Activated CD4-positive, alpha-beta T cell treated with anti-CD3 and anti-CD28 coated beads, Interleukin-2, amount 50 U/mL, for 48 hours (primary cell): ENCODE measurements around the gene STARD13.

ENCODE experiments used
- DNase-seq, 2 experiments: peaks; one replicate each; pipeline ENCODE4 v3.0.0-alpha.2; 2020

STARD13 gene

GRCh38 chr13:33109271-33109697 lies 176.3 kb downstream of the STARD13 start:
- no peak for DNase-seq

- no peak for DNase-seq
These were observed 176.9 kb downstream of the STARD13 start for GRCh38 chr13:33108620-33109019.

GRCh38 chr13:33107361-33107760 lies 178.2 kb downstream of the STARD13 start:
- no peak for DNase-seq

- no peak for DNase-seq
These were observed 178.7 kb downstream of the STARD13 start for GRCh38 chr13:33106656-33107360.

- DNase-seq, result no peak
These were observed 180.1 kb downstream of the STARD13 start for GRCh38 chr13:33105387-33106005.

- no peak for DNase-seq
These were observed 182.1 kb downstream of the STARD13 start for GRCh38 chr13:33103457-33103856.

GRCh38 chr13:33101835-33102234 lies 183.7 kb downstream of the STARD13 start:
- DNase-seq, result no peak

GRCh38 chr13:33100886-33101285 lies 184.7 kb downstream of the STARD13 start:
- no peak for DNase-seq

GRCh38 chr13:33099860-33100259 lies 185.7 kb downstream of the STARD13 start:
- DNase-seq, result no peak

GRCh38 chr13:33096886-33097605 lies 188.5 kb downstream of the STARD13 start:
- DNase-seq, result no peak

- no peak for DNase-seq
These were observed 193.2 kb downstream of the STARD13 start for GRCh38 chr13:33092073-33092987.

- no peak for DNase-seq
These were observed 194.2 kb downstream of the STARD13 start for GRCh38 chr13:33091415-33091774.

- no peak for DNase-seq
These were observed 194.7 kb downstream of the STARD13 start for GRCh38 chr13:33090755-33091414.

GRCh38 chr13:33089311-33089710 lies 196.2 kb downstream of the STARD13 start:
- no peak for DNase-seq

GRCh38 chr13:33087790-33088189 lies 197.8 kb downstream of the STARD13 start:
- no peak for DNase-seq

- no peak for DNase-seq
These were observed 198.5 kb downstream of the STARD13 start for GRCh38 chr13:33087091-33087490.

- DNase-seq, result no peak
These were observed 202.5 kb downstream of the STARD13 start for GRCh38 chr13:33083054-33083453.

- no peak for DNase-seq
These were observed 203.9 kb downstream of the STARD13 start for GRCh38 chr13:33081666-33082065.

GRCh38 chr13:33080972-33081590 lies 204.5 kb downstream of the STARD13 start:
- DNase-seq, result no peak

- no peak for DNase-seq
These were observed 205.6 kb downstream of the STARD13 start for GRCh38 chr13:33079960-33080359.

GRCh38 chr13:33078263-33078662 lies 207.3 kb downstream of the STARD13 start:
- no peak for DNase-seq
